Memory B cell (primary cell): ENCODE results near the gene UBE2F.
"Not testable (repeated sequence)": the region's sequence is repeated elsewhere in the genome, so short reads cannot be mapped to it uniquely, and the experiment has no call there.

ENCODE experiments used
- ATAC-seq: fragments of 150-1000 bp; cut with Tn5 transposase; 2 replicates; pipeline ENCODE4 v1.10.0; 2021; ENCODE audit warnings: low read depth, mild to moderate bottlenecking, moderate library complexity
- DNase-seq, 2 donors: peaks; one replicate each; pipeline ENCODE4 v3.0.0; 2022; ENCODE audit warnings: low spot score in 2 of 2
- H3K27ac Mint-ChIP-seq: one replicate; pipeline ENCODE4 v1.8.0; 2022; ENCODE audit warnings: mild to moderate bottlenecking, moderate library complexity, mixed read lengths
- H3K27me3 Mint-ChIP-seq: one replicate; pipeline ENCODE4 v1.8.0; 2022; ENCODE audit warnings: mixed read lengths
- H3K36me3 Mint-ChIP-seq: one replicate; pipeline ENCODE4 v1.8.0; 2022; ENCODE audit warnings: mild to moderate bottlenecking, mixed read lengths
- H3K4me1 Mint-ChIP-seq: one replicate; pipeline ENCODE4 v1.8.0; 2022; ENCODE audit warnings: mixed read lengths
- H3K4me3 Mint-ChIP-seq: one replicate; pipeline ENCODE4 v1.8.0; 2022; ENCODE audit warnings: mild to moderate bottlenecking, moderate library complexity, mixed read lengths
- H3K9me3 Mint-ChIP-seq: one replicate; pipeline ENCODE4 v1.8.0; 2022; ENCODE audit warnings: mixed read lengths

The UBE2F gene

GRCh38 chr2:237978058-237978712, 11.4 kb downstream of the UBE2F start:
- no peak for DNase-seq
- Mint-ChIP-seq H3K27me3 (no peaks in the 10 kb centered on the region), H3K27ac (no peak overlapping the region), H3K36me3 (peaks cover 14% of the 10 kb centered on the region), H3K4me1 (peaks cover 24% of the 10 kb centered on the region), H3K9me3 (no peaks in the 10 kb centered on the region), H3K4me3 (no peak overlapping the region)
- ATAC-seq, result no peak

DNA sequence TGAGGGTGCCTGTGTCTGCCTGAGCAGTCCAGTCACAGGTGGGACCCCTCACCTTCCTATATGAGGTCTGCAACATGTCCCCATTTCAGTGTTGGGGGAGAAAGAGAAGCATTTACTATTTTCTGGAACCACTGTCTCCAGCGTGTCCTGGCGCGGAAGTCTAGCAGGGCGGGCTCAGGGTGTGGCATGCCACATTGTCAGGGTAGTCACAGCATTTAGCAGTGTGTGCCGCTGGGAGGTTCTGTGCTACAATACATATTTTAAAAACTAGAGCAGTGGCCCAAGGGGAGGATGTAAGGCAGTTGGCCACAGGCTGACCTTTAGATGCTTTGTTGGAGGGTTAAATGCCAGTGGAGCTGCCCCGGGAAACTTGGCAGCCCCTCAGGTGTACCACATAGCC, 12.5 kb downstream of the UBE2F start:
- no peaks in the 10 kb centered on the region for H3K27me3 Mint-ChIP-seq
- H3K9me3 Mint-ChIP-seq, result no peaks in the 10 kb centered on the region
- peaks cover 34% of the 10 kb centered on the region for H3K4me1 Mint-ChIP-seq
- ATAC-seq (no peak), DNase-seq (no peak)
- no peak overlapping the region for H3K27ac Mint-ChIP-seq
- H3K36me3 Mint-ChIP-seq, result peaks cover 20% of the 10 kb centered on the region
- H3K4me3 Mint-ChIP-seq, result no peak overlapping the region

DNA sequence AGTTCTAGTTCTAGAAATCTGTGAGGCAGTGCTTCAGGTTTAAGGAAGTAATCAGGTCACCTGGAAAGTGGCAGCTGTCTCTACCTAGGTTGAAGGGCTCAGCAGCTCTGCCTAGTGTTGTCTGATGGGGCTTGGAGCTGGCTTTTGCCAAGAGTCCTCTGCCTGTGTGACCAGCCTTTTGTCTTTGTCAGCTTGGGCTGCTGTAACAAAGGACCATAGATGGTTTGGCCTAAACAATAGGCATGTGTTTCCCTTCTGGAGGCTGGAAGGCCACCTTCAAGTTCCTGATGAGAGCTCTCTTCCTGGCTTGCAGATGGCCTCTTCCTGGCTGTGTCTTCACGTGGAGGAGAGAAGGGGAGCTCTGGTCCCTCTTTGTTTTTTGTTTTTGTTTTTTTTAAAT, 13.3 kb downstream of the UBE2F start:
- H3K4me3 Mint-ChIP-seq, result no peak overlapping the region
- no peaks in the 10 kb centered on the region for H3K27me3 Mint-ChIP-seq
- peaks cover 21% of the 10 kb centered on the region for H3K36me3 Mint-ChIP-seq
- H3K27ac Mint-ChIP-seq, result no peak overlapping the region
- peaks cover 35% of the 10 kb centered on the region for H3K4me1 Mint-ChIP-seq
- H3K9me3 Mint-ChIP-seq, result no peaks in the 10 kb centered on the region
- ATAC-seq (no peak), DNase-seq (no peak)

DNA sequence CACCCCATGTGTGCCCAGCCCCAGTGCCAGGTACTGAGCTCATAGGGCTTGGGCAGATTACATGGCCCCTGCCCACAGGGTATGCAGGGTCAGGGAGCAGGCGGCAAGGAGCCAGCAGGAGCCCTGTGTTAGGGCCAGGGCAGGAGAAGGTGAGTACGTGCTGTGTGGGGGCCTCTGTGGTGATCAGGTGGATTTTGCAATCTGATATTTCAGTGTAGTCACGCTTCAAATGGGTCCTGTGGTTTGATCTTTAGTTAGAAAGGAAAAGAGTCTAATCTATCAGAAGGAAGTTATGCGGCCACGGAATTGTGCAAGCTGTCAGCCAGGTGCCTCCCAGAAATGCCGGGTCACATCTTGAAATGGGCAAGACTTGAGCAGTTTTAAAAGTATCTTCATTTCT, 13.9 kb downstream of the UBE2F start:
- H3K36me3 Mint-ChIP-seq, result peaks cover 22% of the 10 kb centered on the region
- no peak for DNase-seq
- no peak overlapping the region for H3K27ac Mint-ChIP-seq
- H3K27me3 Mint-ChIP-seq, result no peaks in the 10 kb centered on the region
- H3K9me3 Mint-ChIP-seq, result no peaks in the 10 kb centered on the region
- no peak overlapping the region for H3K4me3 Mint-ChIP-seq
- peaks cover 39% of the 10 kb centered on the region for H3K4me1 Mint-ChIP-seq
- ATAC-seq, result no peak

- H3K4me3 Mint-ChIP-seq, H3K9me3 Mint-ChIP-seq, ATAC-seq, H3K27me3 Mint-ChIP-seq, DNase-seq, H3K27ac Mint-ChIP-seq: not testable (repeated sequence)
- Mint-ChIP-seq H3K4me1 (peaks cover 41% of the 10 kb centered on the region), H3K36me3 (peaks cover 23% of the 10 kb centered on the region)
Observed at GRCh38 chr2:237981621-237982020, 14.8 kb downstream of the UBE2F start.

DNA sequence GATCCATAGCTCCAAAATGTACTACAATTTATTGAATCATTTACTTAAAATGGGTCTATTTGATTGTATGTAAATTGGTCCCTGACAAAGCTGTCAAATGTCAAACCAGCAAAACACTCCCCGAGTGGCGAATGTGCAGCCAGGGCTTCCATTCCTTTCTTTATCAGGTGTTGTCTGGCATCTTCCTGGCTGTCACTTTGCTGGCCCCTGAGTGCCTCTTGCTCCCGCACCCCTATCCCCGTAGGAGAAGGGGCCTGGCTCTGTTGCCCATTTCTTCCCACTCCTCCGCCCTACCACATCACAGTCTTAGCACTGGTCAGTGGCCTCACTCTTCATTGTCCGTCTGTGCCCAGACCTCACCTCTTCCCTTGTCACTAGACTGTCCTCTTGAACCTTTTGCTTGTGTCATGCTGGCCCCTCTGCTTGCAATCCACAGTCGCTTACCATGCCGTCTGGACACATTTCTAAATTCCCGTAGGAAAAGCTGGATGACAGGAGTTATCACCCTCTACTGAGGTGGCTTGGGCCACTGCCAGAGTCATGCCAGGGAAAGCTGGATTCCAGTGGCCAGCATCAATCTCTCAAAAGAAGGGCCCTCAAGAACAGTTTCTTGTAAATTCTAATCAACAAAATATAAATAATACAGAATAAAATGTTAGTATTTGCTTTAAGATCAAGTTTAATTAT, 15.4 kb downstream of the UBE2F start:
- Mint-ChIP-seq H3K27ac (no peak overlapping the region), H3K4me1 (peaks cover 39% of the 10 kb centered on the region), H3K27me3 (no peaks in the 10 kb centered on the region), H3K36me3 (peaks cover 24% of the 10 kb centered on the region), H3K9me3 (no peaks in the 10 kb centered on the region), H3K4me3 (no peak overlapping the region)
- DNase-seq (no peak), ATAC-seq (no peak)

DNA sequence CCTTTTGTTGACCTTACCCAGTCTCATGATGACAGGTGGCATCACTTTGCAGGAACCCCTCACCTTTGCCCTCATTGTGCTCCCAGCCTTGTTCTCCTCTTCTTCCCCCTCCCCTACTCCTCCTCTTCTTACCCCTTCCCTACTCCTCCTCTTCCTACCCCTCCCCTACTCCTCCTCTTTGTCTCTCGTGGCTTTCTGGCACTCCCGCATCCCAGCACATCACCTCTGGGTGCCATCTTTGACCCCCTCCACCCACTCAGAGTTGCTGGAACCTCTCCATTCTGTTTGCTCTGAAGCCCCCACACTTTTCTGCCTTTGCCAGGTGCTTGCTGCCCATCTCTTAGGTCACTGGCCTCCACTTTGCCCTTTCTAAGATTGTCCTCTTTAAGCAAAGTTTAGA, 17.1 kb downstream of the UBE2F start:
- Mint-ChIP-seq H3K27ac (no peak overlapping the region), H3K36me3 (peaks cover 26% of the 10 kb centered on the region), H3K4me1 (peaks cover 29% of the 10 kb centered on the region), H3K4me3 (no peak overlapping the region), H3K27me3 (no peaks in the 10 kb centered on the region), H3K9me3 (no peaks in the 10 kb centered on the region)
- DNase-seq (no peak), ATAC-seq (no peak)

GRCh38 chr2:237987268-237987667, 20.5 kb downstream of the UBE2F start:
- DNase-seq (no peak), ATAC-seq (no peak)
- Mint-ChIP-seq H3K27me3 (no peaks in the 10 kb centered on the region), H3K36me3 (peaks cover 28% of the 10 kb centered on the region), H3K9me3 (no peaks in the 10 kb centered on the region), H3K4me3 (no peak overlapping the region), H3K4me1 (peaks cover 17% of the 10 kb centered on the region), H3K27ac (no peak overlapping the region)

GRCh38 chr2:237993701-237994100, 26.9 kb downstream of the UBE2F start:
- no peaks in the 10 kb centered on the region for H3K27me3 Mint-ChIP-seq
- H3K27ac Mint-ChIP-seq, result no peak overlapping the region
- peaks cover 5% of the 10 kb centered on the region for H3K4me1 Mint-ChIP-seq
- no peaks in the 10 kb centered on the region for H3K9me3 Mint-ChIP-seq
- H3K36me3 Mint-ChIP-seq, result peaks cover 16% of the 10 kb centered on the region
- DNase-seq (no peak), ATAC-seq (no peak)
- H3K4me3 Mint-ChIP-seq, result no peak overlapping the region

- H3K27me3 Mint-ChIP-seq, result no peaks in the 10 kb centered on the region
- H3K27ac Mint-ChIP-seq, result no peak overlapping the region
Observed at GRCh38 chr2:237995036-237995435, 28.2 kb downstream of the UBE2F start.

DNA sequence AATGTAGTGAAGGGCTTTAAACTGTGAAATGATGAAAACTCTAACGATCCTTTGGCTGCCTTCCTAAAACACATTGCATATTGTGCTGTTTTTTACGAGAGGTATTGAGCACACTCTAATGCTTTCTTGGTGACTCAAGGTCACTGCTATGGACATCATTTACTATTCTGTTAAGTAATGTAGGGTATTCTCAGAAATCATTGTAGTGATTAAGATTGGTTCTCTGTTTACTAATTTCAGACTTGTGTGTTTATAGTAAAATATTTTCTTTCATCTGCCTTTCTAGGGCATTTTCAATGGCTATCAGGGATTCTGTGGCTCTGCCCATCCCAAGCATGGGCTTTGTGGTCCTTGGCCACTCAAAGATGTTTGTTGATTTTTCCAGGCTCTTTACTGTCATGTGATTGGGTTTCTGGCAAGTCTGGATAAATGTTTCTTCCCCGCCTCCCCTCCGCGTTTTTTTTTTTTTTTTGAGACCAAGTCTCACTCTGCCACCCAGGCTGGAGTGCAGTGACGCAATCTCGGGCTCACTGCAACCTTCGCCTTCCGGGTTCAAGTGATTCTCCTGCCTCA, 29.3 kb downstream of the UBE2F start:
- Mint-ChIP-seq H3K4me1 (peaks cover 6% of the 10 kb centered on the region), H3K9me3 (no peaks in the 10 kb centered on the region), H3K27ac (no peak overlapping the region), H3K36me3 (peaks cover 18% of the 10 kb centered on the region), H3K4me3 (no peak overlapping the region), H3K27me3 (no peaks in the 10 kb centered on the region)
- no peak for ATAC-seq
- no peak for DNase-seq

More at GRCh38 chr2:237995036-237995435, 28.2 kb downstream of the UBE2F start:
- H3K4me3 Mint-ChIP-seq, result no peak overlapping the region
- ATAC-seq (no peak), DNase-seq (no peak)
- no peaks in the 10 kb centered on the region for H3K9me3 Mint-ChIP-seq
- H3K36me3 Mint-ChIP-seq, result peaks cover 16% of the 10 kb centered on the region
- peaks cover 6% of the 10 kb centered on the region for H3K4me1 Mint-ChIP-seq

- ATAC-seq, result no peak
- Mint-ChIP-seq H3K9me3 (no peaks in the 10 kb centered on the region), H3K4me1 (peaks cover 6% of the 10 kb centered on the region), H3K27ac (no peak overlapping the region), H3K36me3 (peaks cover 16% of the 10 kb centered on the region), H3K27me3 (no peaks in the 10 kb centered on the region), H3K4me3 (no peak overlapping the region)
- no peak for DNase-seq
Observed at GRCh38 chr2:237997521-237997920, 30.7 kb downstream of the UBE2F start.

DNA sequence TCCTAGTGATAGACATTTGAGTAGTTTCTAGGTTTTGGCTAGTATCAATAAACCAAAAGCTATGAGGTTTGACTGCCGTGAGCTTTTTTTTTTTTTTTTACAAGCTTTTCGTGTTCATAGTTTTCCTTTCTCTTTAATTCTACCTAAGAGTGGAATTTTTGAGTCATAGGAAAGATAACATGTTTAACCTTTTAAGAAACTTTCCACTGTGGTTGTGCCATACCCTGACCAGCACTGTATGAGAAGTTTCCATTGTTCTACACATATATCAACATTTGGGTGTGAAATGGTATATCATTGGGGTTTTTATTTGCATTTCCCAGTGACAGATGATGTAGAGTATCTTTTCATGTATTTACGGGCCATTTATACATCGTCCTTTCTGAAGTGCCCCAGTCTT, 31.7 kb downstream of the UBE2F start:
- H3K4me3 Mint-ChIP-seq, result no peak overlapping the region
- H3K27ac Mint-ChIP-seq, result no peak overlapping the region
- peaks cover 18% of the 10 kb centered on the region for H3K36me3 Mint-ChIP-seq
- no peaks in the 10 kb centered on the region for H3K27me3 Mint-ChIP-seq
- ATAC-seq (no peak), DNase-seq (no peak)
- H3K9me3 Mint-ChIP-seq, result no peaks in the 10 kb centered on the region
- peaks cover 9% of the 10 kb centered on the region for H3K4me1 Mint-ChIP-seq

- DNase-seq, result no peak
- H3K4me3 Mint-ChIP-seq, result no peak overlapping the region
Observed at GRCh38 chr2:238003234-238004031, 36.6 kb downstream of the UBE2F start.

More at GRCh38 chr2:238003234-238004031, 36.6 kb downstream of the UBE2F start:
- Mint-ChIP-seq H3K27ac (no peak overlapping the region), H3K27me3 (no peaks in the 10 kb centered on the region), H3K4me1 (peaks cover 8% of the 10 kb centered on the region), H3K36me3 (peaks cover 31% of the 10 kb centered on the region), H3K9me3 (no peaks in the 10 kb centered on the region)
- no peak for ATAC-seq
